K562 (cell line): ENCODE results near the gene INPP5E. TPM values are rescaled to one million over a fixed set of nuclear protein-coding genes. Genes with fewer than 3 reads are reported as not detected.

ENCODE experiments used
- E2F6 ChIP-seq, 2 experiments: IDR thresholded peaks; 2 replicates each; pipeline ENCODE4 v1.6.1; 2011; ENCODE audit warnings: borderline replicate concordance in 1 of 2, control low read depth in 1 of 2, low read depth in 1 of 2, low read length in 1 of 2, mild to moderate bottlenecking in 1 of 2, mixed read lengths in 1 of 2, moderate library complexity in 1 of 2; ENCODE audit not compliant: insufficient read depth in 1 of 2, insufficient read length in 1 of 2, poor library complexity in 1 of 2, severe bottlenecking in 1 of 2; ENCODE audit errors: extremely low read depth in 1 of 2
- LARP7 ChIP-seq: fragments of 450-650 bp; IDR thresholded peaks from 2 replicates; pipeline ENCODE4 v1.6.1; 2016
- NFIC ChIP-seq: fragments of 450-650 bp; IDR thresholded peaks from 2 replicates; pipeline ENCODE4 v1.6.1; 2017; ENCODE audit warnings: mild to moderate bottlenecking, inconsistent platforms
- POU5F1 ChIP-seq: fragments of 150-350 bp; IDR thresholded peaks from 2 replicates; pipeline ENCODE4 v1.6.1; 2014; ENCODE audit warnings: borderline replicate concordance, low read length, low read depth, mild to moderate bottlenecking; ENCODE audit not compliant: partially characterized antibody
- SMARCA5 ChIP-seq: fragments of 450-650 bp; IDR thresholded peaks from 2 replicates; pipeline ENCODE4 v1.6.1; 2016
- SREBF2 ChIP-seq: sonication (generic); formaldehyde crosslinking; IDR thresholded peaks from 2 replicates; pipeline ENCODE4 v1.4.0; 2020; ENCODE audit warnings: mild to moderate bottlenecking, missing genetic modification reagents
- TBL1XR1 ChIP-seq, 2 experiments: IDR thresholded peaks; 2 replicates each; pipeline ENCODE4 v1.6.1; 2012; ENCODE audit warnings: improper control_type of control experiment in 2 of 2, low read length in 2 of 2, mild to moderate bottlenecking in 1 of 2
- ZNF407 ChIP-seq: fragments of 450-650 bp; IDR thresholded peaks from 2 replicates; pipeline ENCODE4 v1.6.1; 2016; ENCODE audit warnings: low read depth
- ZNF830 ChIP-seq: fragments of 250-450 bp; sonication (Bioruptor Pico); IDR thresholded peaks from 2 replicates; pipeline ENCODE4 v1.5.0; 2021; ENCODE audit warnings: mild to moderate bottlenecking
- polyA plus RNA-seq, 8 experiments: library from polyadenylated mRNA; depleted of rRNA in 4 of 8; stranded (reverse) in 5 of 8; unstranded in 3 of 8; fragments of >200 nt; fragmentation: Nextera tagmentation in 2 of 8; fragmentation: Illumina TruSeq in 1 of 8; extraction: Ambion mirVana in 2 of 8; extraction: Trizol in 1 of 8; gene quantifications; 2 replicates each; pipeline versions ENCODE4 v1.2.1 to v1.2.3, GENCODE V29; 2011 to 2014; ENCODE audit warnings: inconsistent platforms in 1 of 8, missing spikeins in 1 of 8
- total RNA-seq, 7 experiments: library from RNA; depleted of rRNA in 6 of 7; stranded (reverse); fragments of >200 nt in 6 of 7; fragmentation: Illumina TruSeq in 2 of 7; extraction: Trizol in 2 of 7; gene quantifications; 2 replicates each; pipeline versions ENCODE4 v1.2.1 to v1.2.3, GENCODE V29; 2011 to 2021; ENCODE audit warnings: low replicate concordance in 1 of 7
- TF ChIP-seq, protein P1 (sequence below): fragments of 250-450 bp; sonication (Bioruptor Pico); IDR thresholded peaks from 2 replicates; pipeline ENCODE4 v1.4.0; 2020

Gene INPP5E
- total and polyA plus RNA-seq, 9 of the 15 experiments (the other 6 are each of a cell fraction or from before 2014, with no cell fraction given), result 0.38 to 17.4 (median 4.9) TPM

DNA sequence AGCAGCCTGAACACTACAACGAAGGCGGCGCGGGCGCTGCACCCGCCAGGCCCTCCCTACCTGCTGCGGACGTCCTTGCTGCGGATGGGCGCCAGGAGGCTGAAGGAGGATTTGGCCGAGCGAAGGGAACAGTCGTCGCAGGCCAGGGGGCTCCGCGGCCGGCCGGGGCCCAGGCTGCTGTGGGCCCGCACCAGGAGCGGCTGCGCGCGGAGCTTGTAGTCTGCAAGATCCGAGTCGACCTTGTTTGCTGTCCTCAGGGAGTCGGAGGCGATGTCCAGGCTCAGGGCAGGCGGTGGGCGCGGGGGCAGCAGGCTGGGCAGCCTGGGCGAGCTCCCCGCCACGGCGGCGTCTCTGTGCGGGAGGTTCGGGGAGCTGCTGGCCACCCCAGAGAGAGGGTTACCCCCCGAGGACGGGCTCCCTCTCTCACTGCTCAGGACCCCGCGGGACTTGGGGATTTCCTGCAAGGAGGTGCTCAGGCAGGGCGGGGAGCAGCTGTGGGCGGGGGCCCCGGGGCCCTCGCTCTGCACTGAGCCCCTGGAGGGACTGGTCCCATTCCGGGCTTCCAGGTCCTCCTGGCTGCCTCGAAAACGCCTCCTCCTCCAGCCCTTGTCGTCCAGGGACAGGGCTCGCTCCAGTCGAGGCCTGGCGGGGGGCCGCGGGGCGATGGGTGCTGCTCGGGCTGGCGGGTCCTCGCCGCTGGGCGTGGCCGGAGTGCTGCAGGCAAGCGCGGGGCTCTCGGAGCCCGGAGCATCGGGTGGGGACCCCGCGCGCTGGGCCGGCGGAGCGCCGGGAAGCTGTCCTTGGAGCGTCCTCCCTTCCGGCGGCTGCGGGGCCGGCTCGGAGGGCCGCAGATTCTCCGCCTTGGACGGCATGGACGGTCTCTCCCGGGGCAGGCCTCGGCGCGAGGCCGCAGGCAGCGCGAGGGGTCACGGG, 831 bp downstream of the INPP5E start (continued):
- no peak for TF ChIP-seq POU5F1
- no peak for TF ChIP-seq NFIC
- peak in 1 of 2 experiments; percentile 8 for TF ChIP-seq E2F6 (IDR thresholded peaks at IDR 0.05; ENCODE audit: borderline replicate concordance in 1 of 2, extremely low read depth in 1 of 2, insufficient read depth in 1 of 2, insufficient read length in 1 of 2, low read depth in 1 of 2, low read length in 1 of 2, poor library complexity in 1 of 2, severe bottlenecking in 1 of 2)
- no peak for TF ChIP-seq LARP7
- no peak for TF ChIP-seq ZNF407
- no peak for TF ChIP-seq SMARCA5
- TF ChIP-seq ZNF830, result no peak
- TF ChIP-seq TBL1XR1 (IDR thresholded peaks at IDR 0.05; ENCODE audit: low read length in 2 of 2), result no peak
- TF ChIP-seq, protein P1, sequence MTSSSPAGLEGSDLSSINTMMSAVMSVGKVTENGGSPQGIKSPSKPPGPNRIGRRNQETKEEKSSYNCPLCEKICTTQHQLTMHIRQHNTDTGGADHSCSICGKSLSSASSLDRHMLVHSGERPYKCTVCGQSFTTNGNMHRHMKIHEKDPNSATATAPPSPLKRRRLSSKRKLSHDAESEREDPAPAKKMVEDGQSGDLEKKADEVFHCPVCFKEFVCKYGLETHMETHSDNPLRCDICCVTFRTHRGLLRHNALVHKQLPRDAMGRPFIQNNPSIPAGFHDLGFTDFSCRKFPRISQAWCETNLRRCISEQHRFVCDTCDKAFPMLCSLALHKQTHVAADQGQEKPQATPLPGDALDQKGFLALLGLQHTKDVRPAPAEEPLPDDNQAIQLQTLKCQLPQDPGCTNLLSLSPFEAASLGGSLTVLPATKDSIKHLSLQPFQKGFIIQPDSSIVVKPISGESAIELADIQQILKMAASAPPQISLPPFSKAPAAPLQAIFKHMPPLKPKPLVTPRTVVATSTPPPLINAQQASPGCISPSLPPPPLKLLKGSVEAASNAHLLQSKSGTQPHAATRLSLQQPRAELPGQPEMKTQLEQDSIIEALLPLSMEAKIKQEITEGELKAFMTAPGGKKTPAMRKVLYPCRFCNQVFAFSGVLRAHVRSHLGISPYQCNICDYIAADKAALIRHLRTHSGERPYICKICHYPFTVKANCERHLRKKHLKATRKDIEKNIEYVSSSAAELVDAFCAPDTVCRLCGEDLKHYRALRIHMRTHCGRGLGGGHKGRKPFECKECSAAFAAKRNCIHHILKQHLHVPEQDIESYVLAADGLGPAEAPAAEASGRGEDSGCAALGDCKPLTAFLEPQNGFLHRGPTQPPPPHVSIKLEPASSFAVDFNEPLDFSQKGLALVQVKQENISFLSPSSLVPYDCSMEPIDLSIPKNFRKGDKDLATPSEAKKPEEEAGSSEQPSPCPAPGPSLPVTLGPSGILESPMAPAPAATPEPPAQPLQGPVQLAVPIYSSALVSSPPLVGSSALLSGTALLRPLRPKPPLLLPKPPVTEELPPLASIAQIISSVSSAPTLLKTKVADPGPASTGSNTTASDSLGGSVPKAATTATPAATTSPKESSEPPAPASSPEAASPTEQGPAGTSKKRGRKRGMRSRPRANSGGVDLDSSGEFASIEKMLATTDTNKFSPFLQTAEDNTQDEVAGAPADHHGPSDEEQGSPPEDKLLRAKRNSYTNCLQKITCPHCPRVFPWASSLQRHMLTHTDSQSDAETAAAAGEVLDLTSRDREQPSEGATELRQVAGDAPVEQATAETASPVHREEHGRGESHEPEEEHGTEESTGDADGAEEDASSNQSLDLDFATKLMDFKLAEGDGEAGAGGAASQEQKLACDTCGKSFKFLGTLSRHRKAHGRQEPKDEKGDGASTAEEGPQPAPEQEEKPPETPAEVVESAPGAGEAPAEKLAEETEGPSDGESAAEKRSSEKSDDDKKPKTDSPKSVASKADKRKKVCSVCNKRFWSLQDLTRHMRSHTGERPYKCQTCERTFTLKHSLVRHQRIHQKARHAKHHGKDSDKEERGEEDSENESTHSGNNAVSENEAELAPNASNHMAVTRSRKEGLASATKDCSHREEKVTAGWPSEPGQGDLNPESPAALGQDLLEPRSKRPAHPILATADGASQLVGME (CRISPR knock-in tag), result 0 out of 2 replicates have a peak, but pooled peaks have one; percentile 10
- TF ChIP-seq SREBF2 (CRISPR knock-in tag), result no peak
